Prostate gland (tissue), 2 donors: Measurements from ENCODE around the gene TTN. TPM values are rescaled to one million over a fixed set of nuclear protein-coding genes. Genes with fewer than 3 reads are reported as not detected.

Source experiments
- DNase-seq: peaks from one replicate; pipeline ENCODE4 v3.0.0-alpha.2; 2019; ENCODE audit warnings: low spot score
- H3K27ac ChIP-seq, 2 donors: fragments of 200-600 bp; sonication (generic); 2 replicates each; pipeline ENCODE4 v1.5.1; 2017 to 2019
- H3K27me3 ChIP-seq: fragments of 200-600 bp; sonication (generic); replicated peaks from 2 replicates; pipeline ENCODE4 v1.5.1; 2019; ENCODE audit not compliant: insufficient read depth
- H3K36me3 ChIP-seq, 2 donors: fragments of 200-600 bp; sonication (generic); 1 replicate in 1 of 2; 2 replicates in 1 of 2; pipeline versions ENCODE4 v1.5.1 to v1.8.1; 2017 to 2019
- H3K4me1 ChIP-seq: fragments of 200-600 bp; sonication (generic); replicated peaks from 2 replicates; pipeline ENCODE4 v1.5.1; 2019
- H3K4me3 ChIP-seq, 2 donors: fragments of 200-600 bp; sonication (generic); 2 replicates each; pipeline ENCODE4 v1.5.1; 2017 to 2019
- H3K9me3 ChIP-seq: fragments of 200-600 bp; sonication (generic); 2 replicates; pipeline ENCODE4 v1.5.1; 2017
- CTCF ChIP-seq, 4 experiments: fragments of 200-600 bp in 2 of 4; fragments of 450-650 bp in 2 of 4; sonication (generic) in 2 of 4; IDR thresholded peaks; 1 replicate in 3 of 4; 2 replicates in 1 of 4; pipeline ENCODE4 v1.5.1; 2016 to 2019; ENCODE audit warnings: antibody characterized with exemption in 4 of 4, mild to moderate bottlenecking in 2 of 4, moderate library complexity in 2 of 4
- POLR2A ChIP-seq: fragments of 450-650 bp; IDR thresholded peaks from one replicate; pipeline ENCODE4 v1.6.1; 2016; ENCODE audit warnings: antibody characterized with exemption, mild to moderate bottlenecking
- POLR2AphosphoS5 ChIP-seq: sonication (generic); formaldehyde crosslinking; IDR thresholded peaks from one replicate; pipeline ENCODE4 v1.6.1; 2017; ENCODE audit warnings: antibody characterized with exemption
- WGBS: methylation state at CpG from one replicate; pipeline ENCODE4 v1.1.5; 2018; 5-methylcytosine and 5-hydroxymethylcytosine counted together
- intact Hi-C: fragments of 100-400 bp; cut with DNase I; formaldehyde crosslinking; loops from one replicate; pipeline ENCODE4 v1.14.2; 2022
- total RNA-seq, 2 donors: library from RNA; depleted of rRNA; stranded (reverse); fragments of >200 nt; gene quantifications; one replicate each; pipeline ENCODE4 v1.1.0, GENCODE V29; 2016

Gene TTN
- total RNA-seq, 2 donors from 2014 or later = 10.3 to 36.8 TPM

DNA sequence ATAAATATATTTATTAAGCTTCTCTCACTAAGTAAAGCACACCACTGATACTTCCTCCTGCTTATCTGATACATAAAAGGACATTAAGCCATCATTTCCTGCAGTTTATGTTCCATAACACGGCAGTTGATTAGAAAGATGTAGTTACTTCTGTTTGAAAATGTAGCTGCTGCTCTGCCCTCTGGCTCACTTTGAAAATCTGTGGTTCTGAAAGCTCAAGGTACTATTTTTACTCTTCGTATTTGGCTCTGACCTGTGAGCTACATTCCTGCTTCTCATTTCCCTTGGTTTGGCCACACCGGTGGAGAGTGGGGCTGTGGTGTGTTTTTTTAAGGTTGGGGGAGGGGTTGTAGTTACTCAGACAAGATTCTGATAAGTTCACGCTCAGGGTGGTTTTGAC, 12.8 kb upstream of the TTN start:
- H3K36me3 ChIP-seq = no peaks in the 10 kb centered on the region
- intact Hi-C loops = no loop called here
- TF ChIP-seq CTCF (IDR thresholded peaks at IDR 0.05) (no peak), POLR2A (no peak), POLR2AphosphoS5 (no peak)
- H3K9me3 ChIP-seq = no peaks in the 10 kb centered on the region
- H3K4me1 ChIP-seq = no peaks in the 10 kb centered on the region
- DNase-seq = no peak
- H3K4me3 ChIP-seq = no peak overlapping the region
- WGBS = 32% methylated on average over 4 of the region's 4 CpGs
- no peak overlapping the region for H3K27ac ChIP-seq
- no peaks in the 10 kb centered on the region for H3K27me3 ChIP-seq

DNA sequence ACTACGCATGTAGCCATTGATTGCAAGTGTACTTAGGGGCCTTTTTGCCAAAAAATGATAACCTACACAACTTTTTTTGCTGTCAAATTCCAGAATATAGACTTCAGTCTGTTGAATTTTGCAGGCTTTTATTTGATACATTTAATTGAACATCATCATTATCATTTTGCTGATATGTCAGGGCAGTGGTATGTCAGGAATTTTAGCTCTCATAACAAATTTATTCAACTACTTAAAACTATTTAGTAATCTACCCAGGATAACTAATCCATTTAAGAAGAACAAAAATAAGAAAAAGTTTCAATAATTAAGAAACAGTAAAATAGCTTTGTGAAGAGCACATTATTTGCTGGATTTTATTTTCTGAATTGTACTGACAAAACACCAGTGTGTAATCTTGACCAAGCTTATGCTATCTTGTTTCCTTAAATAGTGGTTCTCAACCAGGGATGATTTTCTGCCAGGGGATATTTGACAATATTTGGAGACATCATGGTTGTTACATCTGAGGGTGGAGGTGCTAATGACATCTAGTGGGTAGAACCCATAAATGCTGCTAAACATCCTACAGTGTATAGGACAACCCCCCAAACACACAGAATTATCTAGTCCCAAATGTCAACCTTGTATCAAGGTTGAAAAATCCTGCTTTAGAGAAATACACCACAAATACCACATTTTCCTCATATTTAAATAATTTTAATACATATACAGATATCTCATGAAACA, 12.1 kb upstream of the TTN start:
- WGBS = 93% methylated on average over 1 of the region's 1 CpG
- H3K27ac ChIP-seq = no peak overlapping the region
- intact Hi-C loops = no loop called here

GRCh38 chr2:178811901-178812300, 4.7 kb upstream of the TTN start:
- Histone ChIP-seq H3K4me3 (no peak overlapping the region), H3K27ac (no peak overlapping the region), H3K9me3 (no peaks in the 10 kb centered on the region), H3K4me1 (no peaks in the 10 kb centered on the region), H3K27me3 (no peaks in the 10 kb centered on the region), H3K36me3 (no peaks in the 10 kb centered on the region)
- DNase-seq = no peak
- intact Hi-C loops = no loop called here
- no peak for TF ChIP-seq CTCF (IDR thresholded peaks at IDR 0.05)
- TF ChIP-seq POLR2AphosphoS5 = no peak
- TF ChIP-seq POLR2A = no peak
- WGBS = 88% methylated on average over 2 of the region's 2 CpGs

More for the DNA sequence above, 12.1 kb upstream of the TTN start:
- Histone ChIP-seq H3K27me3 (no peaks in the 10 kb centered on the region), H3K4me1 (no peaks in the 10 kb centered on the region), H3K4me3 (no peak overlapping the region), H3K9me3 (no peaks in the 10 kb centered on the region), H3K36me3 (no peaks in the 10 kb centered on the region)
- no peak for TF ChIP-seq POLR2AphosphoS5
- no peak for TF ChIP-seq CTCF (IDR thresholded peaks at IDR 0.05)
- DNase-seq = no peak

DNA sequence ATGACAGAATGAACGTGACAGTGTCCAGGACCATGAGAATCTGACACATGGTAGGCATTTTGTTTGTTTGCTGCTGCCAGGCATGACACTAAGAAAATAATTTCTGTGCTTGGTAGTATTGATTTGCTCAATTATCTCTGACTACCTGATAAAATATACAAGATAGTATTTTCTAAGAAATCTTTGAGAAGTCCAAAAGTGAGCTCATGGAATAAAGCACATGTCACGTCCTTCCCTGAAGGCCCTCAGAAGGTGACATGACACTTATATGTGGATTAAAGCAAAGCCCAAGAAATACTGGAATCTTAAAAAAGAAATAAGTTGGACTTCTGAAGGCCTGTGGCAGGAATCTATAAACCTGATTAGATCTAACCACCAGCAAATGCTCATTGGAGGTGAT, 3.8 kb upstream of the TTN start:
- H3K36me3 ChIP-seq = no peaks in the 10 kb centered on the region
- H3K27me3 ChIP-seq = no peaks in the 10 kb centered on the region
- no peak for DNase-seq
- H3K9me3 ChIP-seq = no peaks in the 10 kb centered on the region
- intact Hi-C loops = no loop called here
- H3K4me1 ChIP-seq = no peaks in the 10 kb centered on the region
- H3K4me3 ChIP-seq = no peak overlapping the region
- H3K27ac ChIP-seq = no peak overlapping the region
- no peak for TF ChIP-seq POLR2A
- WGBS = 58% methylated on average over 2 of the region's 2 CpGs

- H3K4me1 ChIP-seq = no peaks in the 10 kb centered on the region
- H3K9me3 ChIP-seq = no peaks in the 10 kb centered on the region
- no peaks in the 10 kb centered on the region for H3K36me3 ChIP-seq
- no peak overlapping the region for H3K4me3 ChIP-seq
- intact Hi-C loops = no loop called here
- DNase-seq = no peak
- H3K27ac ChIP-seq = no peak overlapping the region
- TF ChIP-seq CTCF (IDR thresholded peaks at IDR 0.05) = no peak
- no peak for TF ChIP-seq POLR2AphosphoS5
- TF ChIP-seq POLR2A = no peak
- no peaks in the 10 kb centered on the region for H3K27me3 ChIP-seq
- WGBS = 84% methylated on average over 5 of the region's 5 CpGs
Measured at GRCh38 chr2:178810422-178810821, 3.2 kb upstream of the TTN start.
